NCI-H2171 treated with DMSO at 0.1 percent for 48 hours (cell line): ENCODE results near the gene GMEB1.
"Not testable (repeated sequence)": the region's sequence is repeated elsewhere in the genome, so short reads cannot be mapped to it uniquely, and the experiment has no call there.

ENCODE experiments used
- DNase-seq: peaks from one replicate; lab custom pipeline; 2025; lab: John Stamatoyannopoulos, UW

GMEB1 gene

DNA sequence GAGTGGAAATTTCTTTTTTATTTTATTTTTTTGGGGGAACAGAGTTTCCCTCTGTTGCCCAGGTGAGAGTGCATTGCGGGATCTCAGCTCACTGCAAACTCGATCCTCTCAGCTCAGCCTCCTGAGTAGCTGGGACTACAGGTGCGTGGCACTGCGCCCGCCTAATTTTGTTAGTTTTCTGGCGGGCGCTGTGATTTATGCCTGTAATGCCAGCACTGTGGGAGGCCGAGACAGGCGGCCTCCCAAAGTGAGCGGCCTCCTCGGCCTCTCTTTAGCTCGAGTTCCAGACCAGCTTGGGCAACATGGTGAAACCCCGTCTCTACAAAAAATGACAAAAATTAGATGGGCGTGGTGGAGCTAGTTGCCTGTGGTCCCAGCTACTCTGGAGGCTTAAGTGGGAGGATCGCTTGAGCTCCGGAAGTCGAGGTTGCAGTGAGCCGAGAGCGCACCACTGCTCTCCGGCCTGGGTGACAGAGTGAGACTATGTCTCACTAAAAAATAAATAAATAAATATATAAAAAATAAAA lies 2.7 kb downstream of the GMEB1 start:
- DNase-seq, result no peak

GRCh38 chr1:28672971-28673370 lies 4.4 kb downstream of the GMEB1 start:
- DNase-seq, result not testable (repeated sequence)

- DNase-seq, result no peak
These were observed 7.3 kb downstream of the GMEB1 start for GRCh38 chr1:28675924-28676257.

GRCh38 chr1:28680151-28680550 lies 11.6 kb downstream of the GMEB1 start:
- no peak for DNase-seq

DNA sequence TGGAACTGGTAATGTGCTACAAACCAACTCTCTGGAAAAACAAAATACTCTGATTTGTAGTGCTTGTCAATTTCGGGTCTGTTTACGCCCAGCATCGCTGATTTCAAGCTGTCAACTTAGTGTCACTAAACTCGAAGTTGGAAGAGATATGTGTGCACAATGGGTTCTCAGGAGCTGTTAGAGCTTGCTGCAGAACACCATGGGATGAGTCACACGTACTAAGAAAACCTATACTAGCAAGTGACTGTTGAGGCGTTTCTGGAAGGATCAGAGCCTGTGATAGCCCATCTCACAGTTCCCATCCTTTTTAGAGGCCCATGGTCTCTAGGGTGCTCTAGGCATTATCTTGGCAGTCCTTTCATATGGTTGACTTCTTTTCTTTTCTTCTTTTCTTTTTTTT lies 14.3 kb downstream of the GMEB1 start:
- DNase-seq, result no peak

DNA sequence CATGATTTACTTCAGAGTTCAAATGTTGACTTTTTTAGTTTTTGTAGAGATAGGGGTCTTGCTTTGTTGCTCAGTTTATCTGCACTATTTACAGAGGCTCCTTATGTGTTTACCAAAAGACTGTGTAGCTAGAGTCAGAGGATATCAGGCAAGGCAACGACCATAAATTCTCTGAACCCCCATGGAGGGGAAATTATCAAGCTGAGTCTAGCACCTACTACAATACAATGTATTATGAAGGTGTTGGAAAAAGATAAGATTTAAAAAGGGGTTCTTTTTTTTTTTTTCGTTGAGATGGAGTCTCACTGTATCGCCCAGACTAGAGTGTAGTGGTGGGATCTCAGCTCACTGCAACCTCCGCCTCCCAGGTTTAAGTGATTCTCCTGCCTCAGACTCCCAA lies 16.4 kb downstream of the GMEB1 start:
- no peak for DNase-seq

DNA sequence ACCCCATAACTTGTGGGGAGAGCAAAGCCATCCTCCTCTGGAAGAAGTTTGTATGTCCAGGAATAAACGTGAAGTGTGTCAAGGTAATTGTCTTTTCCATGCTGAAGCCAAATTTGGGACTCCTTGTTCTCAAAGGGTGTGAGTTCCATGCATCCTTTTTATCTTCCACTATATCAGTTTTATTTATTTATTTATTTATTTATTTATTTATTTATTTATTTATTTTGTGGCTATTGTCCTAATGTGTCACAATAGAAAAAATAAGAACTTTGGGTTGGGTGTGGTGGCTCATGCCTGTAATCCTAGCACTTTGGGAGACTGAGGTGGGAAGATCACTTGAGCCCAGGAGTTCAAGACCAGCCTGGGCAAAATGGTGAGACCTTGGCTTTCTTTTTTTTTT lies 23.0 kb downstream of the GMEB1 start:
- not testable (repeated sequence) for DNase-seq

DNA sequence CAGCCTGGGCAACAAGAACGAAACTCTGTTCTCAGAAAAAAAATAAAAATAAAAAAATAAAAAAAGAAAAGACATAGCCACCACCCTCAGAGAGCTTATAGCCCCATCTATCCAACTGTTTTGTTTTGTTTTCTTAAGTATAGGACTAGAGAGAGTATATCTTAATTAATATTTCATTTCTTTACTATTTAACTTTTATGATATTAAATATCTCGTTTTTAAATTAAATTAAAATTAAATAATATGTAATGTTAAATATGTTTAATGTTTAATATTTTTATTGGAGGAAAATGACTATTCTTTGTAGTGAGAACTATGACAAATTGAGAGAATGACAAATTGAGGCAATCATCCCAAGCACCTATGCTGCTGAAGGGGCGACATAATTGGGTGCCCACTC lies 35.0 kb downstream of the GMEB1 start:
- no peak for DNase-seq

- DNase-seq, result no peak
These were observed 47.8 kb downstream of the GMEB1 start for GRCh38 chr1:28716336-28716735.

GRCh38 chr1:28718166-28718565 lies 49.6 kb downstream of the GMEB1 start:
- DNase-seq, result no peak

DNA sequence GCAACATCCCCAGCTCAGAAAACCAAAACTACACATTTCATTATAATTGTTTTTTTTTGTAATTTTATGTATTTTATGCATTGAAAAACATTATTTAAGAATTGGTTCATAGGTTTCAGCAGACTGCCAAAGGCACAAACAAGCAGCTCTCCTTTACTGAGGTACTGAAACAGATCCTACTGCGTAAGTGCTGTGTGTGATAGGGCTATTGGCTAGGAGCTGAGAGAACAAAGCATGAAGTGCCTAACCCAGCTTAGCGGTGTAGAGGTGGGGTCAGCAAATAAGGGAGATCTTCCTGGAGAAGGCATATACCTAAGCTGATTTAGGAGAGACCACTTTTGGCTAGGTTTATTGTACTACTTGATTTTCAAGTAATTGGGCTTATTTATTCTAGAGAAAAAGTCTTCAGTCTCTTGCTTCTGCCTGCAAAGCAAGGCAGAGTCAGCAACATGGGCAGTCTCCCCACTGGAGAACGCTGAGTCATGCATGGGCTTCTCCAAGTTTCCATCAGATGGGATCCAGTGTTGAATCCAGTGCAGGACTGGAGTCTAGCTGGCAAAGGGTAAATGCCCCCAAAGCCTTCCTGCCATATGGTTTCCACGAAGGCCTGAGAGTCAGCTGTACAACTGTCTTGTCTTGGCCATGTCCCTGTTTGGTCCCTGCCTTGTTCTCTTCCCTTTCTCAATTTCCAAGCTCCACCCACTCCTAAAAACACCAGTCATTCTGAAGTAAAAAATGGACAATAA lies 50.2 kb downstream of the GMEB1 start:
- no peak for DNase-seq

- DNase-seq, result no peak
These were observed 50.7 kb downstream of the GMEB1 start for GRCh38 chr1:28719332-28719619.

GRCh38 chr1:28720376-28720775 lies 51.8 kb downstream of the GMEB1 start:
- no peak for DNase-seq

DNA sequence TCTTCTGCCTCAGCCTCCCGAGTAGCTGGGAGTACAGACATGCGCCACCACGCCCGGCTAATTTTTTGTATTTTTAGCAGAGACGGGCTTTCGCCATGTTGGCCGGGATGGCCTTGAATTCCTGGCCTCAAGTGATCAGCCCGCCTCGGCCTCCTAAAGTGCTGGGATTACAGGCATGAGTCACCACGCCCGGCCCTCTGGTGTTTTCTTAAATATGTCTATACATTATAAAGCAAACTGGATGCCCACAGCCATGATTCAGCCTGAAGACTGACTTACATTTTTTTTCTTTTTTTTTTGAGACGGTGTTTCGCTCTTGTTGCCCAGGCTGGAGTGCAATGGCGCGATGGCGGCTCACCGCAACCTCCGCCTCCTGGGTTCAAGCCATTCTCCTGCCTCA lies 53.3 kb downstream of the GMEB1 start:
- not testable (repeated sequence) for DNase-seq

DNA sequence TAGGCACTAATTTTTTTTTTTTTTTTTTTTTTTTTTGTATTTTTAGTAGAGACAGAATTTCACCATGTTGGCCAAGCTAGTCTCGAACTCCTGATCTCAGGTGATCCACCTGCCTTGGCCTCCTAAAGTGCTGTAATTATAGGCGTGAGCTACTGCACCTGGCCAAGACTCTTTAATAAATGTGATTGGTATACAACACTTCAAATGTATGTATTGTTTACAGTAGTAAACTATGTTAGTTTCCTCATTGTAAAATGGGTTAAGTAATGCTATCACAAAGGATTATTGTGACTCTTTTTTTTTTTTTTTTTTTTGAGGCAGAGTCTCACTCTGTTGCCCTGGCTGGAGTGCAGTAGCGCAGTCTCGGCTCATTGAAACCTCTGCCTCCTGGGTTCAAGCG lies 56.8 kb downstream of the GMEB1 start:
- not testable (repeated sequence) for DNase-seq

GRCh38 chr1:28735961-28736449 lies 67.4 kb downstream of the GMEB1 start:
- no peak for DNase-seq

- peak; percentile 95 for DNase-seq
These were observed 68.1 kb downstream of the GMEB1 start, which contains the start of gene YTHDF2 for GRCh38 chr1:28736450-28737306. Gene YTHDF2 (plus strand): TSS chr1:28736940. CDS start chr1:28737121, 181 bp downstream.

- DNase-seq, result peak; percentile 52
These were observed 68.9 kb downstream of the GMEB1 start for GRCh38 chr1:28737307-28738132.

- no peak for DNase-seq
These were observed 71.5 kb downstream of the GMEB1 start for GRCh38 chr1:28740118-28740517.

GRCh38 chr1:28744184-28744583 lies 75.6 kb downstream of the GMEB1 start:
- no peak for DNase-seq

GRCh38 chr1:28745653-28746173 lies 77.1 kb downstream of the GMEB1 start:
- no peak for DNase-seq

DNA sequence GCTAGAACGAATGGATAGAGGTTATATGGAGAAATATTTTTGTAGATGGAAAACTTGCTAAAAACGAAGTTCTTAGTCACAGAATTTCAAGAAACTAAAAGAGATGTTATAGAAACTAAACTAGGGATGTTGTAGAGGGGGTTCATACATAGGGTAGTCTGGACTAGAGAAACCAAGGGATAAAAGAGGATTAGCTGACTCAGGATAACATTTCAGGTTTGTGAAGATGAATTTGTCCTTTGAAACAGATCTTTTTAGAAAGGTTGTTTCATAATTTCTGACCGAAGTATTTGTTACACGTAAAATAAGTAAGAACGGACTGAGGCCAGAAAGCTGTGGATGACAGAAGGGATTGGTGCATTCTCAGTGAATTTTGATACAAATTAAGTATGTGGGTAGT lies 81.7 kb downstream of the GMEB1 start:
- no peak for DNase-seq
